ENCODE results near the gene EFNA5. TPM values are rescaled to one million over a fixed set of nuclear protein-coding genes. Genes with fewer than 3 reads are reported as not detected.
A peak's percentile ranks its signal among the peaks of the same experiment; 100 is the strongest.

EFNA5 gene
- total RNA-seq, 1 donor from 2014 or later: 36.1 TPM

- peak; percentile 48 for DNase-seq
These were observed 252.7 kb downstream of the EFNA5 start for GRCh38 chr5:107418071-107418470.

- DNase-seq: no peak
These were observed 255.0 kb downstream of the EFNA5 start for GRCh38 chr5:107415762-107416161.

GRCh38 chr5:107414802-107415201 lies 255.9 kb downstream of the EFNA5 start:
- no peak for DNase-seq

GRCh38 chr5:107413754-107414153 lies 257.0 kb downstream of the EFNA5 start:
- DNase-seq: no peak

- no peak for DNase-seq
These were observed 262.2 kb downstream of the EFNA5 start for GRCh38 chr5:107408564-107408963.

- DNase-seq: no peak
These were observed 262.9 kb downstream of the EFNA5 start for GRCh38 chr5:107407713-107408298.

- no peak for DNase-seq
These were observed 266.0 kb downstream of the EFNA5 start for GRCh38 chr5:107404595-107405374.

GRCh38 chr5:107403228-107403953 lies 267.3 kb downstream of the EFNA5 start:
- no peak for DNase-seq

GRCh38 chr5:107402434-107403227 lies 268.1 kb downstream of the EFNA5 start:
- DNase-seq: no peak

- no peak for DNase-seq
These were observed 269.1 kb downstream of the EFNA5 start for GRCh38 chr5:107401470-107402122.

GRCh38 chr5:107400328-107400727 lies 270.4 kb downstream of the EFNA5 start:
- no peak for DNase-seq

- no peak for DNase-seq
These were observed 272.0 kb downstream of the EFNA5 start for GRCh38 chr5:107398703-107399102.

GRCh38 chr5:107396351-107396690 lies 274.4 kb downstream of the EFNA5 start:
- no peak for DNase-seq

GRCh38 chr5:107395632-107396350 lies 274.9 kb downstream of the EFNA5 start:
- DNase-seq: no peak

- DNase-seq: no peak
These were observed 276.9 kb downstream of the EFNA5 start for GRCh38 chr5:107393851-107394250.

GRCh38 chr5:107391787-107392186 lies 278.9 kb downstream of the EFNA5 start:
- no peak for DNase-seq

GRCh38 chr5:107389775-107390148 lies 281.0 kb downstream of the EFNA5 start:
- DNase-seq: peak; percentile 69

- DNase-seq: peak; percentile 88
These were observed 281.5 kb downstream of the EFNA5 start for GRCh38 chr5:107389130-107389774.

- peak; percentile 59 for DNase-seq
These were observed 282.4 kb downstream of the EFNA5 start for GRCh38 chr5:107388141-107388861.

GRCh38 chr5:107387526-107388140 lies 283.1 kb downstream of the EFNA5 start:
- DNase-seq: peak; percentile 10

All from dermis blood vessel endothelial cell (primary cell).